ENCODE results near the gene MPND.
"Not testable (repeated sequence)": the region's sequence is repeated elsewhere in the genome, so short reads cannot be mapped to it uniquely, and the experiment has no call there.

The MPND gene

GRCh38 chr19:4320419-4320818 is 22.9 kb upstream of the MPND start:
- no peak for DNase-seq (ENCODE audit: low read depth in 2 of 2)

GRCh38 chr19:4322942-4323665 is 20.3 kb upstream of the MPND start:
- no peak for DNase-seq (ENCODE audit: low read depth in 2 of 2)

- DNase-seq (ENCODE audit: low read depth in 2 of 2): no peak
Observed at GRCh38 chr19:4323692-4324091, 19.7 kb upstream of the MPND start.

- no peak for DNase-seq (ENCODE audit: low read depth in 2 of 2)
Observed at GRCh38 chr19:4324228-4324627, 19.1 kb upstream of the MPND start.

- no peak for DNase-seq (ENCODE audit: low read depth in 2 of 2)
Observed at GRCh38 chr19:4326215-4326836, 17.0 kb upstream of the MPND start.

- DNase-seq (ENCODE audit: low read depth in 2 of 2): no peak
Observed at GRCh38 chr19:4326837-4327251, 16.5 kb upstream of the MPND start.

- DNase-seq (ENCODE audit: low read depth in 2 of 2): peak in 1 of 2 donors; percentile 54
Observed at GRCh38 chr19:4327252-4327876, 16.0 kb upstream of the MPND start.

GRCh38 chr19:4327877-4328242 is 15.5 kb upstream of the MPND start:
- DNase-seq (ENCODE audit: low read depth in 2 of 2): no peak

- peak; percentile 88 to 98 for DNase-seq (ENCODE audit: low read depth in 2 of 2)
Observed at GRCh38 chr19:4328243-4328990, 14.9 kb upstream of the MPND start.

GRCh38 chr19:4328991-4329681 is 14.2 kb upstream of the MPND start:
- DNase-seq (ENCODE audit: low read depth in 2 of 2): not testable (repeated sequence)

GRCh38 chr19:4329858-4330257 is 13.5 kb upstream of the MPND start:
- DNase-seq (ENCODE audit: low read depth in 2 of 2): no peak

- DNase-seq (ENCODE audit: low read depth in 2 of 2): no peak
Observed at GRCh38 chr19:4334929-4335570, 8.3 kb upstream of the MPND start.

- no peak for DNase-seq (ENCODE audit: low read depth in 2 of 2)
Observed at GRCh38 chr19:4337906-4338440, 5.4 kb upstream of the MPND start.

GRCh38 chr19:4338441-4339355 is 4.7 kb upstream of the MPND start, which contains the start of gene STAP2:
Gene STAP2 (minus strand): TSS chr19:4338827. CDS start chr19:4338753, 74 bp downstream.
- no peak for DNase-seq (ENCODE audit: low read depth in 2 of 2)

- no peak for DNase-seq (ENCODE audit: low read depth in 2 of 2)
Observed at GRCh38 chr19:4342314-4342614, 1.1 kb upstream of the MPND start.

GRCh38 chr19:4342615-4343369 is 570 bp upstream of the MPND start:
- peak; percentile 72 to 74 for DNase-seq (ENCODE audit: low read depth in 2 of 2)

- no peak for DNase-seq (ENCODE audit: low read depth in 2 of 2)
Observed at GRCh38 chr19:4345342-4346019, 2.1 kb downstream of the MPND start.

GRCh38 chr19:4346020-4346383 is 2.6 kb downstream of the MPND start:
- no peak for DNase-seq (ENCODE audit: low read depth in 2 of 2)

GRCh38 chr19:4347521-4347920 is 4.2 kb downstream of the MPND start:
- DNase-seq (ENCODE audit: low read depth in 2 of 2): no peak

All from stimulated activated CD8-positive, alpha-beta memory T cell treated with anti-CD3 and anti-CD28 coated beads, Interleukin-7, amount 100 ng/mL, for 1 hour (primary cell).